ENCODE data around the gene ANK2.
A peak's percentile ranks its signal among the peaks of the same experiment; 100 is the strongest.
"Not testable (repeated sequence)": the region's sequence is repeated elsewhere in the genome, so short reads cannot be mapped to it uniquely, and the experiment has no call there.

ANK2 gene

GRCh38 chr4:113223001-113223400, 173.5 kb downstream of the ANK2 start:
- Mint-ChIP-seq H3K27ac (no peak overlapping the region), H3K36me3 (no peaks in the 10 kb centered on the region), H3K9me3 (no peaks in the 10 kb centered on the region), H3K27me3 (no peaks in the 10 kb centered on the region), H3K4me3 (no peak overlapping the region), H3K4me1 (no peaks in the 10 kb centered on the region)
- no peak for ATAC-seq

GRCh38 chr4:113232194-113232593, 182.7 kb downstream of the ANK2 start:
- Mint-ChIP-seq H3K4me1 (no peaks in the 10 kb centered on the region), H3K27ac (no peak overlapping the region), H3K36me3 (no peaks in the 10 kb centered on the region), H3K27me3 (no peaks in the 10 kb centered on the region), H3K4me3 (no peak overlapping the region), H3K9me3 (no peaks in the 10 kb centered on the region)
- ATAC-seq, result no peak

- no peak overlapping the region for H3K4me3 Mint-ChIP-seq
- H3K9me3 Mint-ChIP-seq, result no peaks in the 10 kb centered on the region
- H3K27ac Mint-ChIP-seq, result no peak overlapping the region
- H3K36me3 Mint-ChIP-seq, result no peaks in the 10 kb centered on the region
- H3K27me3 Mint-ChIP-seq, result no peaks in the 10 kb centered on the region
- no peaks in the 10 kb centered on the region for H3K4me1 Mint-ChIP-seq
- no peak for ATAC-seq
Measured at GRCh38 chr4:113236916-113237315, 187.5 kb downstream of the ANK2 start.

- Mint-ChIP-seq H3K9me3 (no peaks in the 10 kb centered on the region), H3K4me3 (no peak overlapping the region), H3K4me1 (no peaks in the 10 kb centered on the region), H3K27me3 (no peaks in the 10 kb centered on the region), H3K27ac (no peak overlapping the region), H3K36me3 (no peaks in the 10 kb centered on the region)
- ATAC-seq, result peak; percentile 31
Measured at GRCh38 chr4:113243312-113243711, 193.9 kb downstream of the ANK2 start.

GRCh38 chr4:113244747-113245146, 195.3 kb downstream of the ANK2 start:
- H3K27ac Mint-ChIP-seq, ATAC-seq, H3K27me3 Mint-ChIP-seq, H3K36me3 Mint-ChIP-seq, H3K9me3 Mint-ChIP-seq, H3K4me1 Mint-ChIP-seq, H3K4me3 Mint-ChIP-seq: not testable (repeated sequence)

- no peak for ATAC-seq
Measured at GRCh38 chr4:113248320-113248719, 198.9 kb downstream of the ANK2 start.

GRCh38 chr4:113255628-113256027, 206.2 kb downstream of the ANK2 start:
- H3K27ac Mint-ChIP-seq, result no peak overlapping the region
- H3K9me3 Mint-ChIP-seq, result no peaks in the 10 kb centered on the region
- H3K4me1 Mint-ChIP-seq, result no peaks in the 10 kb centered on the region
- ATAC-seq, result no peak
- H3K27me3 Mint-ChIP-seq, result no peaks in the 10 kb centered on the region
- no peaks in the 10 kb centered on the region for H3K36me3 Mint-ChIP-seq
- H3K4me3 Mint-ChIP-seq, result no peak overlapping the region

More at GRCh38 chr4:113248320-113248719, 198.9 kb downstream of the ANK2 start:
- H3K27me3 Mint-ChIP-seq, result no peaks in the 10 kb centered on the region
- H3K4me3 Mint-ChIP-seq, result no peak overlapping the region
- no peaks in the 10 kb centered on the region for H3K9me3 Mint-ChIP-seq
- H3K4me1 Mint-ChIP-seq, result no peaks in the 10 kb centered on the region
- H3K27ac Mint-ChIP-seq, result no peak overlapping the region
- H3K36me3 Mint-ChIP-seq, result no peaks in the 10 kb centered on the region

- Mint-ChIP-seq H3K36me3 (no peaks in the 10 kb centered on the region), H3K9me3 (no peaks in the 10 kb centered on the region), H3K27me3 (no peaks in the 10 kb centered on the region), H3K27ac (no peak overlapping the region), H3K4me1 (no peaks in the 10 kb centered on the region), H3K4me3 (no peak overlapping the region)
- ATAC-seq, result no peak
Measured at GRCh38 chr4:113256946-113257345, 207.5 kb downstream of the ANK2 start.

GRCh38 chr4:113260688-113261087, 211.2 kb downstream of the ANK2 start:
- Mint-ChIP-seq H3K27me3 (no peaks in the 10 kb centered on the region), H3K27ac (no peak overlapping the region), H3K4me1 (no peaks in the 10 kb centered on the region), H3K4me3 (no peak overlapping the region), H3K9me3 (no peaks in the 10 kb centered on the region), H3K36me3 (no peaks in the 10 kb centered on the region)
- ATAC-seq, result no peak

- Mint-ChIP-seq H3K4me1 (no peaks in the 10 kb centered on the region), H3K4me3 (no peak overlapping the region), H3K27me3 (no peaks in the 10 kb centered on the region), H3K9me3 (peaks cover 2% of the 10 kb centered on the region), H3K36me3 (no peaks in the 10 kb centered on the region), H3K27ac (no peak overlapping the region)
- no peak for ATAC-seq
Measured at GRCh38 chr4:113263274-113263673, 213.8 kb downstream of the ANK2 start.

GRCh38 chr4:113270520-113271319, 221.3 kb downstream of the ANK2 start:
- Mint-ChIP-seq H3K4me1 (no peaks in the 10 kb centered on the region), H3K36me3 (no peaks in the 10 kb centered on the region), H3K9me3 (peaks cover 2% of the 10 kb centered on the region), H3K27ac (no peak overlapping the region), H3K27me3 (no peaks in the 10 kb centered on the region), H3K4me3 (no peak overlapping the region)
- no peak for ATAC-seq

- no peaks in the 10 kb centered on the region for H3K9me3 Mint-ChIP-seq
- no peak overlapping the region for H3K27ac Mint-ChIP-seq
- H3K27me3 Mint-ChIP-seq, result no peaks in the 10 kb centered on the region
- no peaks in the 10 kb centered on the region for H3K4me1 Mint-ChIP-seq
- no peaks in the 10 kb centered on the region for H3K36me3 Mint-ChIP-seq
- H3K4me3 Mint-ChIP-seq, result no peak overlapping the region
- no peak for ATAC-seq
Measured at GRCh38 chr4:113272523-113272922, 223.1 kb downstream of the ANK2 start.

- H3K27ac Mint-ChIP-seq, result no peak overlapping the region
- H3K27me3 Mint-ChIP-seq, result peaks cover 5% of the 10 kb centered on the region
- no peaks in the 10 kb centered on the region for H3K4me1 Mint-ChIP-seq
- H3K9me3 Mint-ChIP-seq, result no peaks in the 10 kb centered on the region
- H3K4me3 Mint-ChIP-seq, result no peak overlapping the region
- no peaks in the 10 kb centered on the region for H3K36me3 Mint-ChIP-seq
- ATAC-seq, result no peak
Measured at GRCh38 chr4:113273721-113274220, 224.3 kb downstream of the ANK2 start.

GRCh38 chr4:113276464-113277170, 227.2 kb downstream of the ANK2 start:
- ATAC-seq, result no peak
- no peaks in the 10 kb centered on the region for H3K9me3 Mint-ChIP-seq
- H3K27me3 Mint-ChIP-seq, result peaks cover 9% of the 10 kb centered on the region
- no peak overlapping the region for H3K4me3 Mint-ChIP-seq
- H3K36me3 Mint-ChIP-seq, result no peaks in the 10 kb centered on the region
- no peak overlapping the region for H3K27ac Mint-ChIP-seq
- H3K4me1 Mint-ChIP-seq, result no peaks in the 10 kb centered on the region

GRCh38 chr4:113278324-113278934, 229.0 kb downstream of the ANK2 start:
- ATAC-seq, result peak; percentile 60
- H3K27me3 Mint-ChIP-seq, result peaks cover 9% of the 10 kb centered on the region
- H3K36me3 Mint-ChIP-seq, result no peaks in the 10 kb centered on the region
- no peaks in the 10 kb centered on the region for H3K4me1 Mint-ChIP-seq
- no peak overlapping the region for H3K4me3 Mint-ChIP-seq
- no peaks in the 10 kb centered on the region for H3K9me3 Mint-ChIP-seq
- no peak overlapping the region for H3K27ac Mint-ChIP-seq
